C4-2B (cell line): ENCODE measurements around the gene XXYLT1.

Experiments
- H3K27ac ChIP-seq: fragments of 450-650 bp; 2 replicates; pipeline ENCODE4 v1.5.1; 2017
- ZFX ChIP-seq: fragments of 450-650 bp; IDR thresholded peaks from 2 replicates; pipeline ENCODE4 v1.6.1; 2017
- TF ChIP-seq, protein P1 (sequence below): fragments of 450-650 bp; conservative IDR thresholded peaks from 2 replicates; pipeline ENCODE4 v1.5.1; 2017; ENCODE audit warnings: mild to moderate bottlenecking

XXYLT1 gene

DNA sequence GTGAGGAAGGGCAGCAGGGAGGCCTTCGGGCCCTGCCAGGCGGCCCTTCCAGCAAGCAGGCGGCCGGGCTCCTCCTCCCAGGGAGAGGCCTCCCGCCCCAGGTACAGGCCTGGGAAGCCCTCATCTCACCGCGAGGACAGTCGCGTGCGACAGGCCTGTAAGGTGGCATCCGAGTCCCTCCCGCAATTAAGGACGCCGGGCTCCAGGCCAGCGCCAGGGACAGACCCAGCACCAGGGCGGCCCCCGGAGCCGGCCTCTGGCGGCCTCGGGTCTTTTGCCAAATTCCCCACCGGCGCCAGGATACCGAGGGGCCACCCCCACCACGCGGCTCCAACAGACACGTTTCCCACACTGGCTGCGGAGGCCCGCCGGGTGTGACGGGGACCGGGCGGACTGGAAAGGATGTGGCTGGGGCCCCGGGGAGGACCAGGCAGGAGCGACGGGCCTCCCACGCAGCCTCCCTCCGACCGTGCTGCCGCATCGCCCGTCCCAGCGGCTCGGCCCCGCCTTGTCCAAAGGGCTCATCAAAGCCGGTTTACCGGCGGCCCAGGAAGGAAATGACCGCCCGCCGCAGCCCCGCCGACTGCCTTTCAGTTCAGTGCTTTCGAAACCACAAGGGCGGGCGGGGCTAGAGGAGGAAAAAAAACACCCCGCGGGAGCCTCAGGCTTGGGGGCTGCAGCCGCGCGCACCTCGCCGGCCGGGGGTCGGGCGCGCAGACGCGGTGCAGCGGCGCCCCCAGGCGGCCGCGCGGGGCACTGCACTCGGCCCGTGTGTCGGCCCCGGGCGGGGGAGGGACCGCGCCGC, 11.3 kb downstream of the XXYLT1 start:
- peak overlapping the region; percentile 86 for H3K27ac ChIP-seq

DNA sequence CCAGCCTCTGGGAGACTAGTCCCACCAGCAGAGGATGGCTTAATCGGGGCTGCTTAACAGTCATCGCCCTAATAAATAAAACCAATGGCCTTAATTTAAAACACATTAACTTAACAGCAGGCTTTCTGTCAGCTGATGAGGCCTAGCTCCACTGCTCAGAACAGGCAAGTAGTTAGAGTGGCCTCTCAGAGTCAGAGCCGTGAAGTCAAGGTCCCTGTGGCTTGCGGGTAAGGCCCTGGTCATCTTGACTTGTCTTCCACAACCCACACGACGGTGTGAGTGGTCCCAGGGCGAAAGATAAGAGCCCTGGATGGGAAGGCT, 11.8 kb downstream of the XXYLT1 start:
- no peak for TF ChIP-seq ZFX
- TF ChIP-seq, protein P1, sequence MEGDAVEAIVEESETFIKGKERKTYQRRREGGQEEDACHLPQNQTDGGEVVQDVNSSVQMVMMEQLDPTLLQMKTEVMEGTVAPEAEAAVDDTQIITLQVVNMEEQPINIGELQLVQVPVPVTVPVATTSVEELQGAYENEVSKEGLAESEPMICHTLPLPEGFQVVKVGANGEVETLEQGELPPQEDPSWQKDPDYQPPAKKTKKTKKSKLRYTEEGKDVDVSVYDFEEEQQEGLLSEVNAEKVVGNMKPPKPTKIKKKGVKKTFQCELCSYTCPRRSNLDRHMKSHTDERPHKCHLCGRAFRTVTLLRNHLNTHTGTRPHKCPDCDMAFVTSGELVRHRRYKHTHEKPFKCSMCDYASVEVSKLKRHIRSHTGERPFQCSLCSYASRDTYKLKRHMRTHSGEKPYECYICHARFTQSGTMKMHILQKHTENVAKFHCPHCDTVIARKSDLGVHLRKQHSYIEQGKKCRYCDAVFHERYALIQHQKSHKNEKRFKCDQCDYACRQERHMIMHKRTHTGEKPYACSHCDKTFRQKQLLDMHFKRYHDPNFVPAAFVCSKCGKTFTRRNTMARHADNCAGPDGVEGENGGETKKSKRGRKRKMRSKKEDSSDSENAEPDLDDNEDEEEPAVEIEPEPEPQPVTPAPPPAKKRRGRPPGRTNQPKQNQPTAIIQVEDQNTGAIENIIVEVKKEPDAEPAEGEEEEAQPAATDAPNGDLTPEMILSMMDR, result no peak
- H3K27ac ChIP-seq, result peak overlapping the region; percentile 86

More for the DNA sequence above, 11.3 kb downstream of the XXYLT1 start:
- TF ChIP-seq, protein P1, result peak; percentile 100
- TF ChIP-seq ZFX, result peak; percentile 97

DNA sequence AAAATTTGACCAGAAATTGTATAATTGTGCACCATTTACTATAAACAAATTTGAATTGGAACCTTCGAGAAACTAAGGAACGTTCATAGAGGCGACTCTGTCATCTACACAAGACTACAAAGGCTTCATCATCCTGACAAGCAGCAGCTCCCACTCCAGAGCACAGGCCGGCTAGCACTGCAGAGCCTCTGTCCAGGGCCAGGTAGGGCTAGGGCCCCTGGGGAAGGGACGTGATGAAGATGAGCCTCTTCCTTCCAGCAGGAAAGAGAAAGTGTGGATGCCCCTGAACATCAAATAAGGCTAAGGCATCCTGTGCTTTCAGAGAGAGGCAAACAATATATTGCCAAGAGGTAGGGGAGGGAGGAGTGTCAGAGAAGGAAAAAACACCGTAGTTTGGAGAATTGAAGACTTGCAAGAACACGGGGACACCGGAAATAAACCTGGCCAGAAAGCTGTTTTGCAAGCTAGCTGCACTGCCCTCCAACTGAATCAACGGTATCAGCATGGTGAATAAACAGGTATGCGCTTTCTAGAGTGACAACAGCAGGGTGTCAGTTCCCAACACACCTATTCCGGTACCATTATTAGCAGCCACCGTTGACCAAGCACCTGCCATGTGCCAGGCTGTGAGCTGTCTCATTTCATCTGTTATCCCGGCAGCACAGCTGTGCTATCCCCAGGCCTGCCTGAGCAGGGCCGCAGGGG, 12.4 kb downstream of the XXYLT1 start:
- TF ChIP-seq, protein P1, result no peak
- TF ChIP-seq ZFX, result no peak
- H3K27ac ChIP-seq, result peak overlapping the region; percentile 86

DNA sequence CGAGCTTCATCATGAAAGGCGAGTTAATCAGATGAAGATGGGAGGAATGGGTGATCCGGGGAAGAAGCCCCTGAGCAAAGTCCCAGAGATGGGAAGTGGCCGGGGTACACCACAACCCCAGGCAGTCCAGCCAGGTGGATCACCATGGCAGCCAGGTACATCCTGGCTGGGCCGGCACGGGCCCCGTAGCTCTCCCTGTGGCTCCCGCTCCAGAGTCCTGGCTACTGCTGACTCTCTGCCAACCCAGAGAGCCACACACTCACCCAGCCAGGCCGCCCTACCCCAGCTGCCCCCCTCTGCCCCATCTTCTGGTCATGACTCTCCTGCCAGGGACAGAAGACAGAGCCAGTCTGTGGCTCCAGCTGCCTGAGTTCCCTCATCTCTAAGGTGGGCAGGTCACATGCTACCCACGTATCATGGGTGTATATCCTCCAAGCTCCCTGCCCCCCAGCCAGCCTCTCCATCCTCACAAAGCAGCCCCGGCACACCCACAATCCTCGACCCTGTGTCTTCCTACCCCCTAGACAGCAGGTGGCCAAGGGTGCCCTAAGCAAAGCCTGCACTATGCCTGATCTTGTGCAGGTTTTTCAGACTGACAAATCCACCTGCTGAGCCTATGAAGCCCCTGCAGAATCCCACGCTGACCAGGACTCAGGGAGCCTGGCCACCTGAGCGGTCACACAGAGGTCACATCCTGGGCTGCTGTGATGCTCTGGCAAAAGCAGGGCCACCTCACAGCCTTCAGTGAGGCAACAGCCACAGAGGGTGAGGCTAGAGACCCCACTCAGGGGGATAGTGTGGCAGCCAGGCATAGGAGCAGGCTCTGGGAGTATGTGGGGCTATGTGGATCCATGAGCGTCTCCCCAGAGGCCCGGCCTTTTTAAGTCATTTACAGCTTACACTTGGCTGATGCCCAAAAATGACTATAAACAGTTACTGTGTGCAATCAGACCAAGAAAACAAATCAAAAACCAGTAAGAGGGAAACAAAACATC, 13.2 kb downstream of the XXYLT1 start:
- TF ChIP-seq ZFX, result no peak
- TF ChIP-seq, protein P1, result no peak
- H3K27ac ChIP-seq, result peak overlapping the region; percentile 86

DNA sequence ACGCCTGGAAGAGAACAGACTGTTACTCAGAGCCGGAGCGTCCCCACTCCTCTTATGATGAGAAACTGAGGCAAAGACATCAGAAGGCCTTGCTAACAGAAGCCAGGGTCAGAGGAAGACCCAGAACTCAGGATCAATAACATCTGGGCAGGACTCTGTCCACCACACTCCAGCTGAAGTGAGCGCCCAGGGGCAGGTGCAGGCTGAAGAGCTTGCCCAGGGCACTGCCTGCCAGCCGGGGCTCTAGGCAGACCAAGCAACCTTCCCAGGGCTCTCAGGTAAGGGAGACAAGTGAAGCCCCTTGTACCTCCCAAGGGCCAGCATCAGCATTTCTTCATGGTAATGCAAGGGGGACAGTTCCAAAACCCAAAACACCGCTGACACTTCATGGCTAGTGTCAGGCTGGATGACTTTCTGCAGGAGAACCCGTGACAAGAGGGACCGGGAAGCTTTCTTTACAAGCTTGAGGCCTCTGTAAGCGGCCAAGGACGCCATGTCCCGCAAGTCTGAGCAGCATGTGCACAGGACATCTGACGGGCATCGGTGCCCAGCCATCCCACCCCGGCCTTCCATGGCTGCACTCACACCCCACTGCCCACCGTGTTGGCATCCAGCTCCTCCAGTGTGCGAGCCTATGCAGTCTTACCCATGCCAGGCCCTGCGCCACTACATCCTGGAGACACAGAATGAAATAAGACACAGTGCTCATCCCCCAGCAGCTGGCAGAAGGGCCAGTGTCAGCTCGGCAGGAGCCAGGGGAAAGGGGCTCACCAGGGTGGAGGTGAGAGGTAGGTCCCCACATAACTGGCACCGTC, 14.1 kb downstream of the XXYLT1 start:
- no peak overlapping the region for H3K27ac ChIP-seq
- TF ChIP-seq, protein P1, result no peak
- TF ChIP-seq ZFX, result no peak

DNA sequence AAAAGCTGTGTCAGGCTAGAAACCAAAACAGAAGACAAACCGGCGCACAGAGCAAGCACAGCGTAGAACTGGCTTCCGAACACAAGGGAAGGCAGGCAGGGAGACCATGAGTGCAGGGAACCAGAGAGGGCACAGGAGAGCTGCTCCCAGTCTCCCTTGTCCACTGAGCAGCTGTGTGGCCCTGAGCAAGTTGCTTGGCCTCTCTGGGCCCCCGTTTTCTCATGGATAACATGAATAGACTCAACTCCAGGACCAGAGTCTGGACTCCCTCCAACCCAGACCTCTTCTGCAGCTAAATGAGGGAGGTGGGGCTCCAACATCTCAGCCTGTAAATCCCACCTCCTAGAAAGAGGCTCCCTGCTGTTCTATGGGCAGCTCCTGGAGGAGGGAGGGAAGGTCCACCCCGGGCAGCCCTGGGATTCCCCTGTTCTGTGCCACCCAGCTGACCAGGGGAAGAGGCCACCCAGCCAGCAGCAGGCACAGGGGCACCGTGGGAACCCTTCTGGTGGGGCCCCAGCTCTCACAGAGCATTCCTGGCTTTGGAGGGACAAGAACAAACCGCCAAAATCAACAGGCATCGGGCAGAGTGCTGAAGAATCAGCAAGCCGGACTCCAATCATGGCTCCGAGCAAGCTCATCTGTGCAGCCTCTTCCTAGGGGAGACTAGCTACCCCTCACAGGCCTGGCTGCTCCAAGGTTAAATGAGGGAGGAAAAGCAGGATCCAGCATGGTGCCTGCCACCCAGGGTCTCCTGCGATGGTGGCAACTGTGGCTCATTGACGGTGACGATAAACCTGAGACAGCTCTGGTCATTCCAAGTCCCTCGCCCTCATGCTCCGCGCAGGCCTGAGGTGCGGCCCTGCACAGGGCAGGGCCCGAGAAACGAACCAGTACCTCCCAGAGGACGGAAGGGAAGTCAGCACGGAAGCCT, 15.1 kb downstream of the XXYLT1 start:
- TF ChIP-seq, protein P1, result no peak
- H3K27ac ChIP-seq, result no peak overlapping the region
